ENCODE results near the gene BCKDHB.

- TF ChIP-seq CTCF (IDR thresholded peaks at IDR 0.05) (no peak), POLR2A (IDR thresholded peaks at IDR 0.05) (no peak)
Observed at GRCh38 chr6:80143419-80143937, 37.0 kb downstream of the BCKDHB start.
